Kidney epithelial cell (primary cell): ENCODE results near the gene SDK2. TPM values are rescaled to one million over a fixed set of nuclear protein-coding genes. Genes with fewer than 3 reads are reported as not detected.
"Not testable (repeated sequence)": the region's sequence is repeated elsewhere in the genome, so short reads cannot be mapped to it uniquely, and the experiment has no call there.

ENCODE experiments used
- DNase-seq: peaks from one replicate; pipeline ENCODE4 v3.0.0-alpha.2; 2010; ENCODE audit warnings: low read depth
- H3K27me3 ChIP-seq: 2 replicates; pipeline ENCODE4 v1.6.0; 2011; ENCODE audit warnings: low read length; ENCODE audit not compliant: control insufficient read depth, insufficient read depth
- H3K36me3 ChIP-seq: 2 replicates; pipeline ENCODE4 v1.5.1; 2011; ENCODE audit warnings: low read length; ENCODE audit not compliant: control insufficient read depth, insufficient read depth
- H3K4me3 ChIP-seq: 2 replicates; pipeline ENCODE4 v1.5.1; 2011; ENCODE audit warnings: low read depth, mild to moderate bottlenecking, control low read depth, low read length
- CTCF ChIP-seq: IDR thresholded peaks from 2 replicates; pipeline ENCODE4 v1.5.1; 2011; ENCODE audit warnings: mild to moderate bottlenecking, moderate library complexity, low read length, control low read depth, inconsistent platforms; ENCODE audit not compliant: insufficient read depth, poor library complexity, severe bottlenecking
- total RNA-seq: library from RNA; depleted of rRNA; stranded (reverse); fragments of >200 nt; gene quantifications from 2 replicates; pipeline ENCODE4 v1.2.3, GENCODE V29; 2015

SDK2 gene
- total RNA-seq, 1 donor from 2014 or later, result 1.2 TPM

DNA sequence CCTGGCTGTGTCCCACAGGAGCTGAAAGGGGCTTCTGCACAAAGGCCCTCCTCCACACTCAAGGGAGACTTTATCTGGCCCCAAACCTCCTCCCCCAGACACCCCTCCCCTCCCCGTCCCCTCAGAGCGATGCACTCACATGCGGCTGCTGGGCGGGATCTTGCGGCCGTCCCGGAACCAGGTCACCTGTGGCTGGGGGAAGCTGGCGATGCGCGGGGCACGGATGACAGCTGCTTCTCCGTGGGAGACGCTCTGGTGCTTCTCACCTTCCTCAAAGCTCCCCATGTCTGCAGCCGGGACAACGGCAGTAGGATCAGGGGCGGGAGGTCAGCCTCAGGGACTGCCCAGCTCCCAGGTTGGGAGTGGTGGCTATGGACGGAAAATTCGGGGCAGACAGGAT is 188.5 kb downstream of the SDK2 start:
- TF ChIP-seq CTCF, result no peak
- Histone ChIP-seq H3K27me3 (peaks cover 11% of the 10 kb centered on the region), H3K4me3 (no peak overlapping the region), H3K36me3 (no peaks in the 10 kb centered on the region)
- no peak for DNase-seq

DNA sequence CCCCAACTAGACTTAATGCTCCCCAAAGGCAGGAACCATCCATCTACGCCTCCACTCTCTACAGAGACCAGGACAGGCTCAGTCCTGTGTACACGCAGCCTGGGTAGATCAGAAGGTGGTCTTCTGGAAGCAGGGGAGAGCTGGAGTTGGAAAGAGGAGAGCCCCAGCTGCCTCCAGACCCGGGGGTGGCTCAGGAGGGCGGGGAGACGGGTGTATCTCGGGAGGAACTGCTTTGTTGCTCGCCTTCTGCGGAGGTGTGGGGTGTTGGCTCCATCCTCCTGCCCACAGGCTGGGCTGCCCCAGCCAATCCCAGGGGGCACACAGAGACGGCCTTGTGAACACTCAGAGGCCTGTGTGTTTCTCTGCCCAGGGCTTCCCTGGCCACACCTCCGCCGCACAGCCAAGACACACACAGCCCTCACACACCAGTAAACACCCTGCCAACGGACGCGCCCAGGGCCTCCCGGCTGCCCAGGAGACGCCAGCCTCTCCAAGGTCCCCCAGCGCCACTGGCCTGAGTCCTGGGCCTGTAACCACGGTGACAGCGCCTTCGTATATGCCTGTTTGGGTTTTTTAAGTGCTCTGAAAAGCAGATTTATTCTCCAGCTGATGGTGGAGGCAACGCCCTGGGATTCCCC is 189.1 kb downstream of the SDK2 start:
- no peaks in the 10 kb centered on the region for H3K36me3 ChIP-seq
- TF ChIP-seq CTCF, result no peak
- H3K27me3 ChIP-seq, result peaks cover 11% of the 10 kb centered on the region
- H3K4me3 ChIP-seq, result no peak overlapping the region
- DNase-seq, result no peak

DNA sequence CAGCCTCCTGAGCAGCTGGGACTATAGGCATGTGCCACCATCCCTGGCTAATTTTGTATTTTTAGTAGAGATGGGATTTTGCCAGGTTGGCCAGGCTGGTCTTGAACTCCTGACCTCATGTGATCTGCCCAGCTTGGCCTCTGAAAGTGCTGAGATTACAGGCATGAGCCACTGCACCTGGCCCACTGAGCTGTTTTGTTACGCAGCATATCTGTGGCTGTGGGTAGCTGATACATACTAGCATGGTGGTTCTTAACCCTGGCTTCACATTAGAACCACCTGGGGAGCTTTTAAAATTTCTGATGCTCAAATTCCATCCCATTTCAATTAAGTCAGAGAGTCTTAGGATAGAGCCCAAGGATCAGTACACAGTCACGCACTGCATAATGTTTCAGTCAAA is 190.8 kb downstream of the SDK2 start:
- not testable (repeated sequence) for DNase-seq, H3K4me3 ChIP-seq, H3K36me3 ChIP-seq
- peaks cover 11% of the 10 kb centered on the region for H3K27me3 ChIP-seq

- TF ChIP-seq CTCF, result no peak
- no peak overlapping the region for H3K4me3 ChIP-seq
- DNase-seq, result no peak
- peaks cover 11% of the 10 kb centered on the region for H3K27me3 ChIP-seq
- H3K36me3 ChIP-seq, result no peaks in the 10 kb centered on the region
Observed at GRCh38 chr17:73453090-73453489, 191.2 kb downstream of the SDK2 start.

- Histone ChIP-seq H3K4me3 (no peak overlapping the region), H3K27me3 (peaks cover 11% of the 10 kb centered on the region), H3K36me3 (no peaks in the 10 kb centered on the region)
- TF ChIP-seq CTCF, result no peak
- no peak for DNase-seq
Observed at GRCh38 chr17:73452009-73452408, 192.2 kb downstream of the SDK2 start.

- H3K27me3 ChIP-seq, result no peaks in the 10 kb centered on the region
- no peak for DNase-seq
- no peak for TF ChIP-seq CTCF
- no peak overlapping the region for H3K4me3 ChIP-seq
- H3K36me3 ChIP-seq, result no peaks in the 10 kb centered on the region
Observed at GRCh38 chr17:73447319-73447718, 196.9 kb downstream of the SDK2 start.
